ES-I3 (cell line): ENCODE data around the gene CACFD1.
"Not testable (repeated sequence)": the region's sequence is repeated elsewhere in the genome, so short reads cannot be mapped to it uniquely, and the experiment has no call there.

Experiments used
- H3K36me3 ChIP-seq: 2 replicates; pipeline ENCODE4 v1.6.1; 2013; ENCODE audit warnings: mild to moderate bottlenecking, low read length, control low read depth, moderate library complexity; ENCODE audit not compliant: insufficient read depth
- H3K4me1 ChIP-seq: 2 replicates; pipeline ENCODE4 v1.6.1; 2013; ENCODE audit warnings: mild to moderate bottlenecking, control low read depth, low read length; ENCODE audit not compliant: insufficient read depth
- H3K9ac ChIP-seq: 2 replicates; pipeline ENCODE4 v1.6.1; 2013; ENCODE audit warnings: low read depth, mild to moderate bottlenecking, low read length, moderate library complexity
- H3K9me3 ChIP-seq: 2 replicates; pipeline ENCODE4 v1.6.1; 2013; ENCODE audit warnings: mild to moderate bottlenecking, low read length, moderate library complexity; ENCODE audit not compliant: control insufficient read depth, insufficient read depth

The CACFD1 gene

GRCh38 chr9:133451865-133452264 lies 7.9 kb upstream of the CACFD1 start:
- not testable (repeated sequence) for H3K36me3 ChIP-seq, H3K9ac ChIP-seq, H3K4me1 ChIP-seq, H3K9me3 ChIP-seq

GRCh38 chr9:133452562-133452961 lies 7.2 kb upstream of the CACFD1 start:
- Histone ChIP-seq H3K36me3 (no peaks in the 10 kb centered on the region), H3K4me1 (0 out of 2 replicates have a peak, but pooled peaks cover 2% of the 10 kb centered on the region)

GRCh38 chr9:133453651-133454050 lies 6.1 kb upstream of the CACFD1 start:
- Histone ChIP-seq H3K9me3 (no peaks in the 10 kb centered on the region), H3K4me1 (peaks cover 5% of the 10 kb centered on the region; the same call in 1 of the 2 replicates), H3K9ac (no peak overlapping the region), H3K36me3 (no peaks in the 10 kb centered on the region)

More at GRCh38 chr9:133452562-133452961, 7.2 kb upstream of the CACFD1 start:
- H3K9ac ChIP-seq = no peak overlapping the region
- no peaks in the 10 kb centered on the region for H3K9me3 ChIP-seq

GRCh38 chr9:133454325-133454724 lies 5.5 kb upstream of the CACFD1 start:
- H3K36me3 ChIP-seq = no peaks in the 10 kb centered on the region
- H3K4me1 ChIP-seq = peaks cover 8% of the 10 kb centered on the region; the same call in 1 of the 2 replicates
- H3K9ac ChIP-seq = no peak overlapping the region
- H3K9me3 ChIP-seq = no peaks in the 10 kb centered on the region

GRCh38 chr9:133454943-133455673 lies 4.7 kb upstream of the CACFD1 start:
- Histone ChIP-seq H3K4me1 (peaks cover 8% of the 10 kb centered on the region; the same call in 1 of the 2 replicates), H3K36me3 (no peaks in the 10 kb centered on the region), H3K9ac (no peak overlapping the region), H3K9me3 (no peaks in the 10 kb centered on the region)

- H3K4me1 ChIP-seq = peaks cover 11% of the 10 kb centered on the region; the same call in 1 of the 2 replicates
- H3K9me3 ChIP-seq = no peaks in the 10 kb centered on the region
- no peak overlapping the region for H3K9ac ChIP-seq
- H3K36me3 ChIP-seq = no peaks in the 10 kb centered on the region
These were observed 3.8 kb upstream of the CACFD1 start for GRCh38 chr9:133455936-133456335.

GRCh38 chr9:133456409-133456808 lies 3.4 kb upstream of the CACFD1 start:
- peaks cover 15% of the 10 kb centered on the region; the same call in 1 of the 2 replicates for H3K4me1 ChIP-seq
- H3K9ac ChIP-seq = no peak overlapping the region
- H3K9me3 ChIP-seq = no peaks in the 10 kb centered on the region
- no peaks in the 10 kb centered on the region for H3K36me3 ChIP-seq

- Histone ChIP-seq H3K36me3 (no peaks in the 10 kb centered on the region), H3K4me1 (peaks cover 19% of the 10 kb centered on the region; the same call in 1 of the 2 replicates), H3K9me3 (no peaks in the 10 kb centered on the region), H3K9ac (no peak overlapping the region)
These were observed 2.5 kb upstream of the CACFD1 start for GRCh38 chr9:133457233-133457632.

- Histone ChIP-seq H3K9ac (no peak overlapping the region), H3K36me3 (no peaks in the 10 kb centered on the region), H3K4me1 (peaks cover 19% of the 10 kb centered on the region; the same call in 1 of the 2 replicates), H3K9me3 (no peaks in the 10 kb centered on the region)
These were observed 2.0 kb upstream of the CACFD1 start for GRCh38 chr9:133457748-133458147.

GRCh38 chr9:133458643-133459312 lies 1.0 kb upstream of the CACFD1 start:
- Histone ChIP-seq H3K36me3 (no peaks in the 10 kb centered on the region), H3K9me3 (no peaks in the 10 kb centered on the region), H3K4me1 (peaks cover 19% of the 10 kb centered on the region; the same call in 1 of the 2 replicates), H3K9ac (peak overlapping the region; percentile 85; the same call in 1 of the 2 replicates)

GRCh38 chr9:133460405-133461175 lies 812 bp downstream of the CACFD1 start:
- no peaks in the 10 kb centered on the region for H3K9me3 ChIP-seq
- H3K4me1 ChIP-seq = peaks cover 19% of the 10 kb centered on the region; the same call in 1 of the 2 replicates
- peak overlapping the region; percentile 85 for H3K9ac ChIP-seq
- H3K36me3 ChIP-seq = no peaks in the 10 kb centered on the region

- Histone ChIP-seq H3K9ac (no peak overlapping the region), H3K4me1 (peaks cover 19% of the 10 kb centered on the region; the same call in 1 of the 2 replicates), H3K36me3 (no peaks in the 10 kb centered on the region), H3K9me3 (no peaks in the 10 kb centered on the region)
These were observed 2.2 kb downstream of the CACFD1 start for GRCh38 chr9:133461975-133462374.

GRCh38 chr9:133463234-133463863 lies 3.6 kb downstream of the CACFD1 start:
- Histone ChIP-seq H3K9ac (no peak overlapping the region), H3K9me3 (no peaks in the 10 kb centered on the region), H3K36me3 (no peaks in the 10 kb centered on the region), H3K4me1 (peaks cover 15% of the 10 kb centered on the region; the same call in 1 of the 2 replicates)
